GM18870 (cell line): ENCODE data around the gene UNC5A.

ENCODE experiments used
- ATAC-seq: cut with Tn5 transposase; IDR thresholded peaks from one replicate; pipeline ENCODE4 v1.9.1; 2021; ENCODE audit warnings: moderate library complexity; ENCODE audit not compliant: unreplicated experiment

The UNC5A gene

GRCh38 chr5:176890455-176891330, 80.3 kb downstream of the UNC5A start:
- ATAC-seq: no peak

DNA sequence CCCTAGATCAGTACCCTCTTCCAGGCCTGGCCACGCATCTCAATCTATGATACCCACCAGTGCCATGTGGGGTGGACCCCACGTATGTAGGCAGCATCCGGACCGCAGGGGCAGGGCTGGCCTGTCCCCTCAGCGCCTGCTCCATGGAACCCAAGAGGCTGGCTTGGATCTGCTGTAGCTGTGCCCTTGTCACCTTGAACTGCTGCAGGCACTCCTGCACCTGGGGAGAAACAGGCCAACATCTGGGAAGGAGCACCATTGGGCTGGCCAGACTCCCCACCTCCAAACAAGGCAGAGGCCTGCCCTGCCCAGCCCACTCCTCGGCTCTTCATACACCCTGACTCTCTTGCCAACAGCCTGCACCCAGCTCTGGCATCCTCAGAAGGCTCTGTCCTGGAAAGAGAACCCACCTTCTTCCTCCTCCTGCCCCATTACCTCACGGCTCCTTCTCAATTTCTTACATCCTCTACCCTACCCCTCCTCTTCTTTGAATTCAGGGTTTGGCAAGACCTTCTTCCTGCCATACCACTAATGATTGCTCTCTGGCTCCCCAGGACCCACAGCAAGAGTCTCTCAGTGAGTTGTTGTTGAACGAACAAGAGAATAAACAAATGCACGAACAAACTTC, 81.1 kb downstream of the UNC5A start:
- ATAC-seq: no peak

DNA sequence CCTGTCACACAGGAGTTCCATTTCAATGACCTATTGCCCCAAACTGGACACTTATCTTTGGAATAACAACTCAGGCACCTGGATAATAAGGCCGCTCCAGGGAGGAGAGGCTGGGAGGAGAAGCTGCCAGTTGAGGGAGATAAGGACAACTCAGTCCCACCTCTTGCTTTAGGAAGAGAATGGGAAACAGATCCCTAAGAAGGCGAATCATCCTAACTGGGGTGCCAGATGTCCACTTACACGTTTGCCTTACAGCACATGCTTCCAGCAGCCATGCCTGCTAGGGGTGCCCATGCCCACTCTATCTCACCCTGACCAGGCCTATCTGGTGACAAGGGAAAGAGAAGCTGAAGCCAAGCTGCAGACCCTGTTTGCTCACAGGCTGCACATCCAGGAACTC, 82.3 kb downstream of the UNC5A start:
- ATAC-seq: no peak

DNA sequence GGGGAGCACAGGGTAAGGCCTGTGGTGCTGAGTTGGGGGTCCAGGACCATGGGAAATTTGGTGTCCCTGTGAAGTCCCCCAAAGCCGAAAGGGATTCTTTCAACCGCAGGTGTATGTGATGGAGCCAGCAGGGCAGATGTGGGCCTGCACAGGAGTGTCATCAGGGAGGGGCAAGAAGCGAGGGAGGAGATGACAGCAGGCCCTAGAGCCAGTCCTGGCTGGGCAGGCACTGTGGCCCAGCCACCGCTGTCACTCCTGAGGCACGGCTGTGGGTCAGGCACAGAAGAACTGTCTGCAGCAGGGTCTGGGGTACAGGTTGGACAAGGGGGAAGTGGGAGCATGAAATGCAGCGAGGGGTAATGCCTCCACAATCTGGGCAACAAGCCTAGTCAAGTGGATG, 83.9 kb downstream of the UNC5A start:
- no peak for ATAC-seq

GRCh38 chr5:176895831-176896230, 85.5 kb downstream of the UNC5A start:
- no peak for ATAC-seq

DNA sequence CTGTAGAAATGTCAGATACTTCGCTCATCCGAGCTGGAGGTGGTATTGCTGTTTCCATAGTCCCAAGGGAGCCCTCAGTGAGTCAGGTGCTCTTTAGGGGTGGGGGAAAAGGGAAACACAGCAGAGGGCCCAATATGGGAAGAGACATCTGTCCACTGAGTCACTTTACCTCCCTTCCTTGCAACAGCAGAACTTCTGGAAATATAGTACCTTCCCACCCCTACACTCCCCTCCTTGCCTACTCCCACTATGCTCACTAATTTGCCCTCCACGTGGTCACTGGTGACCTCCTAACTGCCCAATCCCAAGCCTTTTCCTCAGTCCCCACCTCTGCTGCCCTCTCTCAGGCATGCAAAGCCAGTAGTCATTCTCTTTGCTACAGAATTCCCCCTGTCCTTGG, 86.9 kb downstream of the UNC5A start:
- no peak for ATAC-seq

DNA sequence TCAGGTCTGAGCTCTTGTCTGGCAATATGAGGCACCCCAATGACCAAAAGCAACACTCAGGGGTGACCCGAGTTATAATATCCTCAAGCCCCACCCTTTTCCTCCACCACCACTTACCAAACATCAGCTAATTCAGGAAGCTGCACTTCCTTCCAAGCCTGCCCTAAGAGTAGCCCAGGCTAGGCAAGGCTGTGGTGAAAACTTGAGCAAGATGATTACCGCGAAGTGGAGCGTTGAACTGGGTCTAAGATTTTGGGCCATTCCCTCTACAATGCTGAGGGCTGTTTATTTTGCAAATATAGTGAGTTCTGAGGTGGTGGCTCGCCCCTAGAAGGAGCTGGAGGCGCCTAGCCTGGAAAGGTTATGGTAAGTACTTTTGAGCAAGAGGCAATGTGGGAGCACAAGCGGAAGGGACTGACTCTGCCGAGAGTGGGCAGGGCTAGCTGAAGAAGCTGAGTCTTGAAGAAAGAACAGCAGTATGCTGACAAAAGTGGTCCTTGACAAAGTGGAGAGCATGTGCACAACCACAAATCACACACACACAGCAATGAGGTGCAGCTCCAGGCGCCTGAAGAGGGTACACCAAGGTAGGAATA, 89.0 kb downstream of the UNC5A start, which contains the start of gene HK3:
Gene HK3 (minus strand): TSS at position 51 of the 596 bp plus-strand sequence. CDS start 3,187 bp downstream, outside the sequence.
- ATAC-seq: no peak

- no peak for ATAC-seq
These were observed 89.8 kb downstream of the UNC5A start for GRCh38 chr5:176899946-176900779.

DNA sequence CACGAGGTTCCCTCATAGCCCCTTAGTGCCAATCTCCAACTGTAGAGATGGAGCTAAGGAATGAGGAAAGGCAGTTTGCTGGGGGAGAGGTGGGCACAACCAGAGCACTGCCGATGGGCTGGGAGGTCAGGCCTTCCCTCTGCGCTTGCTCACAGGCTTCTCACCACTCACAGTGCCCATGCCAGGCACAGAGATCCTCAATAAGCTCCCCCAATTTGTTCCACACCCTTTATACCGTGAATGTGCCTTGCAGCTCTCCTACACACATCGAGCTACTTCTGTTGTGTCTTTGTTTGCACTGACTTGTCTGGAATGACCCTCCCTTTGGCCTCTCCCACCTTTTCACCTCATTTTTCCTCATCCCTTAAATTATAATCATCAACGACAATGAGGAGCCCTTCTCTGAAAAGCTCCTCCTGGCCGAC, 90.4 kb downstream of the UNC5A start:
- ATAC-seq: no peak

DNA sequence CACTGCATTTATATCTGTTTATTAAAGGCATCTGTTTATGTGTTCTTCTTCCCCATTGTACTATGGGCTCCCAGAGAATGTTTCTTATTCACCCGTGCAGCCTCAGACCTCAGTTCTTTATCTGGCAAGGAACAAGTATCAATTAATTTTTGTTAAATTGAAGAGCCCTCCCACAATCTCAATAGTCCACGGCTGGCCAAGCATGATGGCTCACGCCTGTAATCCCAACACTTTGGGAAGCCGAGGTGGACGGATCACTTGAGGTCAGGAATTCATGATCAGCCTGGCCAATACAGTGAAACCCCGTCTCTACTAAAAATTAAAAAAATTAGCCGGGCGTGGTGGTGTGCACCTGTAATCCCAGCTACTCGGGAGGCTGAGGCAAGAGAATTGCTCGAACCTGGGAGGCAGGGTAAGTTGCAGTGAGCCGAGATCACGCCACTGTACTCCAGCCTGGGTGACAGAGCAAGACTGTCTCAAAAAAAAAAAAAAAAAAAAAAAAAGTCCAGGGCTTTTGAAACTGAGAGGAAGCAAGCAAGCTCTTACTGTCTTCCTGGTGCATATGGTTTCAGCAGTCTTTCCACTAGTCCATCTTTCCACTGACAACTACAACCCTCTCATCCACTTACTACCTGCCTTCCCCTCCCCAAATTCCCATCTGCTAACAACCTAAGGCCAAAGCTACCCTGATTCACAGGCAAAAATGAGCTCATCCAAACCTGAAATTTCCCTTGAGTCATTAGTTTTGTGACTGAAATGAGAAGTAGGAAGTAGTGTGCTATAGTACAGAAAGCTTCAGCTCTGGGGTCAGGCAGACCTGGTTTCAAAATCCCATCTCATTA, 91.1 kb downstream of the UNC5A start:
- ATAC-seq: peak; percentile 63

DNA sequence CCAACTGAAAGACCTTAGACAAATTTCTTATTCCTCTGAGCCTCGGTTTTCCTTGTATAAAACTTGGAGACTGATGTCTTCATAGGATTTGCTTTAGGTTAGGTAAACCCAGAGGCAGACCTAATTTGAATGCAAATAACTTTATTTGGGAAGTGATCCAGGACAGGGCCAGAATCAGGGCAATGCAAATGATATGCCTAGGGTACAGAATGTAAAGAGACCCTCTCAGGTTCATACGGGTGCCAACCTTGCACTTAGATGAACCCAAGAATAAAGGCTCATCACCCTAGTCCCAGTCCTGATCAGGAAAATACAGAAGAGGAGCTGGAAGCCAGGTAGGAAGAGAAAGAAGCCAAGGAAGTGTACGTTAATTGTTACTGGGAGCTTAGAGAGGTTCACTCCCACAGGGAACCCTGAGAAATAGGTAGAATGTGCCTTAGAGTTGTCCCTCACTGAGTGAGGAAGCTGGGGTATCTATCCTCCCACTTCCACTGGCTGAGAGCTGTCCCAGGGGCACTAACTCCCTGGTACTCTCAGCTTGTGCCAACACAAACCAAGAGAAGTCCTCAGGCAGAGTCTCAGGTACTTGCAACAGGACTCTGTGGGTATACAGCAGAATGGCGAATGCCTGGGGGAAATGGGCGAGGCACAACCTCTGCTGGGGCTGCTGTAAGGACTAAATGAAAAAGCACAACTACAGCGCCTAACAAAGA, 91.9 kb downstream of the UNC5A start:
- no peak for ATAC-seq

DNA sequence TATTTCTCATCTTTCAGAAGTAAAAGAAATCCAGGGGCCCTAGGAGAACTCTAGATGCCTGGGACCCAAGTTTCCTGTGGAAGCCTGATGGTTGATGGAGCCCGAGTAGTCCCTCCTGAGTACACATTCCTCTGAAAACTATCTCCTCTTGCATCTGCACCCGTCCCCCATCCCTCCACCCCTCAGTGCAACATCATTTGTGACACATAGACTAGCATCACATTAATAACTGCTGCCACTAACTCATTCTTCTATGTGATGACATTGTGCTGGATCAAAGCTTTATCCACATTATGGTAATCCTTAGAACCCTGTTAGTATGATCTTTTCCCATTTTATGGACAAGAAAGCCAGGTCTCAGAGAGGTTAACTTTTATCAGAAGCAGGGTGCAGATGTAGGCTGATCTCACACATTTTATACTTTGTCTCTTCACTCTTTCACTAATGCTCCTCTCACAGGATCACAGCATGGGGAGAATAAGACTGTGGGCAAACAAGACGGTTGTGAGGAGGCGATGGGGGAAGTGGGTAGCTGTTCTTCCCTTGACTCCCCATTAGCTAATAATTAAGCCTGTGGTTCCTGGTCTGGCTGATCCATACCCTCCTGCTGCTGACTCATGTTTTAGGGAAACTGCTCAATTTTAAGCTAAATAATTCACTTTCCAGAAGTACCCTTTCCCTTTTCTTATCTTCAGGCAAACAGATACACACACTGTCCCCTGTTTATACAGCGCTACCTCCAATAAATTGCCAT, 92.7 kb downstream of the UNC5A start:
- no peak for ATAC-seq

- ATAC-seq: no peak
These were observed 93.9 kb downstream of the UNC5A start for GRCh38 chr5:176904276-176904675.

DNA sequence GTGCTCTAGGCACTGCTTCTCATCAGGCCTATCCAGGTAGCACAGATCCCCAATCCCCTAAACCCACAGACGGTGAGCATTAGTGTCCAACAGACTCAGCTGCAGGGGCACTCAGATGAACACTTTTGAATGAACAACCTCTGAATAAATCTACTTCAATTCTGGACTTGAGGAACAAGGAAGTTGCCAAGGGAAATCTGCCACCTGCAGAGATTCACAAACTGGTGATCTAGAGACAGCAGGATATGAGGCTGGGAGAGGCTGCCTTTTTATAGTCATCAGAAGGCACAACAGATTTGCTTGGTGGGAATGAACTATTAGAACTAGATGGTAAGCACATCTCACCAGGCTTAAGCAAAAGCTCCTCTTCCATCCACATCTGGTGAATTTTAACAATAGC, 95.8 kb downstream of the UNC5A start:
- ATAC-seq: no peak

DNA sequence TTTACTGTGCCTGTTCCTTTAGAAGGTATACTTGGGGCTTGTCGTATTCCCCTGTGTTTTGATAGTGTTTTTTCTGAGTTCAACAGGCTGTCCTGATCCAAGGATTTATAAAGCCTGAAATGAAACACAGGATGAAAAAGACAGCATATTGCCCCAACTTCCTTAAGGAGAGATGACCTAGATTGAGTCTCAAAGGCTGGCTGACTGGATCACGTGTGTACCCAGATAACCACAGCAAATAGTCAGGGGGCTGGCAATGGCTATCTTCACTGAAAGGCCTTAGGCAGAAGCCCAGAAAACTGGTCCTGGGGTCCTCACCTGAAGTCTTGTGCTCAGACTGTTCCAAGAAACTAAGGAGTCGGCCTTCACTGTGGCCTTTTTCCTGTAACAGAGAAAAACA, 96.4 kb downstream of the UNC5A start:
- ATAC-seq: no peak

DNA sequence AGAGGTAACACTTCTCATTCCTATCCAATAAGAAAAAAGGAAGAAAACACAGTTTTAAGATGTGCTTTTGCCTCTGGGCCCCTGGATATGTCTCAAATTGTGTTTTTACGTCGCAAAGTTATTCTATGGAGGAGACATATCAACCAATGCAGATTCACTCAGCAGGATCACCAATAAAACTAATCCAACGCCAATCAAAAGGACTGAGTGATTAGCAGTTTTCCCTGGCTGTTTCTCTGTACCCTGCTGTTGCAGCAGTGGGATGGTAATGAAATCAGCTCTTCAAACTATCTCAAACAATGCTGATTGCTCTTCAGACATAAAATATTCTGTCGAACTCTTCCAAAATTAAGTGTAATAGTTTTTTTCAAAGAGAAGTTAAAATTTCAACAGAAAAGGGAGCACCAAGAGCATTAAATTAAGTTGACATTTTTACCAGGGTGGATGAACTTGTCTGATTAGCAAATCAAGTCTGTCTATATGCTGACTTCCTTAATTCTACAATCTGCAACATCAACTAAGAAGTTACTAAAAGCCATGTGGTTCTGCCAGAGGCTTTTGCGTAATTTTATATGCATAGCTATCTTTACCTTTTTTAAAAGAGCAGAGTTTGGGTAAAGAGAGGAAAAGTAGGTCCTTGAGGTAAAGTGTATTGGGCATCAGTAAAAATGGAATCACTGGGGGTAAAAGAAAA, 98.5 kb downstream of the UNC5A start:
- no peak for ATAC-seq

GRCh38 chr5:176912115-176912514, 101.8 kb downstream of the UNC5A start:
- no peak for ATAC-seq

GRCh38 chr5:176915906-176916305, 105.5 kb downstream of the UNC5A start:
- no peak for ATAC-seq
